GM19238 (cell line): Measurements from ENCODE around the gene SIX5.
A peak's percentile ranks its signal among the peaks of the same experiment; 100 is the strongest.

Experiments
- DNase-seq: peaks from one replicate; pipeline ENCODE4 v3.0.0; 2011; ENCODE audit warnings: low spot score; ENCODE audit not compliant: insufficient read length

Gene SIX5

GRCh38 chr19:45777395-45777961 lies 8.4 kb upstream of the SIX5 start:
- DNase-seq: no peak

- no peak for DNase-seq
Measured at GRCh38 chr19:45774765-45775164, 5.7 kb upstream of the SIX5 start.

- DNase-seq: no peak
Measured at GRCh38 chr19:45773384-45773783, 4.3 kb upstream of the SIX5 start.

GRCh38 chr19:45772912-45773311 lies 3.9 kb upstream of the SIX5 start:
- no peak for DNase-seq

GRCh38 chr19:45772130-45772840 lies 3.2 kb upstream of the SIX5 start:
- no peak for DNase-seq

- no peak for DNase-seq
Measured at GRCh38 chr19:45771311-45771933, 2.4 kb upstream of the SIX5 start.

- DNase-seq: peak; percentile 96
Measured at GRCh38 chr19:45770192-45771101, 1.4 kb upstream of the SIX5 start.

GRCh38 chr19:45769821-45770191 lies 754 bp upstream of the SIX5 start:
- no peak for DNase-seq

GRCh38 chr19:45768655-45768983 lies 433 bp downstream of the SIX5 start:
- DNase-seq: no peak

GRCh38 chr19:45767881-45768654 lies 984 bp downstream of the SIX5 start:
- peak; percentile 51 for DNase-seq

GRCh38 chr19:45767410-45767880 lies 1.6 kb downstream of the SIX5 start:
- DNase-seq: no peak

GRCh38 chr19:45766869-45767346 lies 2.1 kb downstream of the SIX5 start:
- no peak for DNase-seq

GRCh38 chr19:45766296-45766868 lies 2.7 kb downstream of the SIX5 start:
- no peak for DNase-seq

- no peak for DNase-seq
Measured at GRCh38 chr19:45765702-45766295, 3.3 kb downstream of the SIX5 start.

- DNase-seq: no peak
Measured at GRCh38 chr19:45764945-45765701, 3.9 kb downstream of the SIX5 start.

- no peak for DNase-seq
Measured at GRCh38 chr19:45764475-45764874, 4.6 kb downstream of the SIX5 start.

- no peak for DNase-seq
Measured at GRCh38 chr19:45763691-45764294, 5.3 kb downstream of the SIX5 start.

GRCh38 chr19:45762870-45763631 lies 6.0 kb downstream of the SIX5 start:
- DNase-seq: no peak
